ENCODE measurements around the gene U2SURP.
"Not testable (repeated sequence)": the region's sequence is repeated elsewhere in the genome, so short reads cannot be mapped to it uniquely, and the experiment has no call there.

Gene U2SURP

DNA sequence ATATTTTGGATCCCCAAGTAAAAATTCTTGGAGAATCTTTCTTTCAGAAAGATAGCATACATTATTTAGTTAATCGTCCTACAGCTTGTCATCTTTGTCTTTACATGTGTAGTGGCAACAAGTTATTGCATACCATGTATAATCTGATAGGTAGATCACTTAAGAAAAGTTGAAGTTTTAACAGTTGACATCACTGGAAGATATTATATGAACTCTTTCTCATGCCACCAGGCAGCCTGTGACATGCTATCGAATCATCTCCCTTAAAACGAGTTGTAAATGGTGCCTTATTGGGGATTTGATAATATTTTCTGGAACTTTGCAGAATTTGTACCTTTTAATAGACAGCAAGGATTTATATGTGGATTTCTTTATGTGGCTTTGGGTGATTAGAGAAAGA lies 8.7 kb downstream of the U2SURP start:
- TF ChIP-seq, protein P1, sequence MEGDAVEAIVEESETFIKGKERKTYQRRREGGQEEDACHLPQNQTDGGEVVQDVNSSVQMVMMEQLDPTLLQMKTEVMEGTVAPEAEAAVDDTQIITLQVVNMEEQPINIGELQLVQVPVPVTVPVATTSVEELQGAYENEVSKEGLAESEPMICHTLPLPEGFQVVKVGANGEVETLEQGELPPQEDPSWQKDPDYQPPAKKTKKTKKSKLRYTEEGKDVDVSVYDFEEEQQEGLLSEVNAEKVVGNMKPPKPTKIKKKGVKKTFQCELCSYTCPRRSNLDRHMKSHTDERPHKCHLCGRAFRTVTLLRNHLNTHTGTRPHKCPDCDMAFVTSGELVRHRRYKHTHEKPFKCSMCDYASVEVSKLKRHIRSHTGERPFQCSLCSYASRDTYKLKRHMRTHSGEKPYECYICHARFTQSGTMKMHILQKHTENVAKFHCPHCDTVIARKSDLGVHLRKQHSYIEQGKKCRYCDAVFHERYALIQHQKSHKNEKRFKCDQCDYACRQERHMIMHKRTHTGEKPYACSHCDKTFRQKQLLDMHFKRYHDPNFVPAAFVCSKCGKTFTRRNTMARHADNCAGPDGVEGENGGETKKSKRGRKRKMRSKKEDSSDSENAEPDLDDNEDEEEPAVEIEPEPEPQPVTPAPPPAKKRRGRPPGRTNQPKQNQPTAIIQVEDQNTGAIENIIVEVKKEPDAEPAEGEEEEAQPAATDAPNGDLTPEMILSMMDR (IDR thresholded peaks at IDR 0.05; ENCODE audit: borderline replicate concordance, insufficient read depth, low read depth, low read length): no peak
- H3K4me3 ChIP-seq (ENCODE audit: low read depth, low read length): no peak overlapping the region

DNA sequence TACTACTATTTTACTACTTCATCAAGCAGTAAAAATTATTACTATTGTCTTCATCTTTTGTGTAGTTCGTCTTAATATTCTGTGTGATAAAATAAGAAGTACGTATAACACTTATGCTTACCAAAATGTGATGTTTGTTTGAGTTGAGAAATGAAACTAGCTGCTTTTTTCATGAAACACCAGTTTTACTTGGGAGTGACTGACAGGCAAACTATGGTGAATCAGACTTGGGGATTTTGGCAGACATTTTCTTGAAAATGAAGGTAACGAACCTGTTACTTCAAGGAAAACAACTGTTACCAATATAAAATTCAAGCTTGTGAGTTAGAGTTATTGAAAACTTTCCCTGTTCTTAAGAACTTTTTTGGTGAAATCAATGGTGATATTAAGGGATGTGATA lies 10.3 kb downstream of the U2SURP start:
- H3K4me3 ChIP-seq (ENCODE audit: low read depth, low read length): no peak overlapping the region
- TF ChIP-seq, protein P1 (IDR thresholded peaks at IDR 0.05; ENCODE audit: borderline replicate concordance, insufficient read depth, low read depth, low read length): no peak

DNA sequence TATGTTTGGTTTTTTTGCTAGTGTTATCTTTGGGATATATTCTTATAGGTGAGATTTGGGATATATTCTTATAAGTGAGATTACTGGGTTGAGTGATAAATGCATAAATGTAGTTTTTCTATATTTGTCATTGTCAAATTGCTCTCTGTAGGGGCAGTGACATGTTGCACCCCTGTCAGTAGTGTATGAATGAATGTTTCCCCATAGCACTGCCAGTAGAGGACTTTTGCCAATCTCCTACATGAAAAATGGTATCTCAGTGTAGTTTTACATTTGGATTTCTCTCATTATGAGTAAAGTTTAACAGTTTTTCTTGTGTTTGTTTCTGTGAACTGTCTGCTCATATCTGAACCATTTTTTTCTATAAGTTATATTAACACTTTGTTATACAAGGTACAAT lies 13.6 kb downstream of the U2SURP start:
- H3K4me3 ChIP-seq (ENCODE audit: low read depth, low read length): no peak overlapping the region
- TF ChIP-seq, protein P1 (IDR thresholded peaks at IDR 0.05; ENCODE audit: borderline replicate concordance, insufficient read depth, low read depth, low read length): no peak

DNA sequence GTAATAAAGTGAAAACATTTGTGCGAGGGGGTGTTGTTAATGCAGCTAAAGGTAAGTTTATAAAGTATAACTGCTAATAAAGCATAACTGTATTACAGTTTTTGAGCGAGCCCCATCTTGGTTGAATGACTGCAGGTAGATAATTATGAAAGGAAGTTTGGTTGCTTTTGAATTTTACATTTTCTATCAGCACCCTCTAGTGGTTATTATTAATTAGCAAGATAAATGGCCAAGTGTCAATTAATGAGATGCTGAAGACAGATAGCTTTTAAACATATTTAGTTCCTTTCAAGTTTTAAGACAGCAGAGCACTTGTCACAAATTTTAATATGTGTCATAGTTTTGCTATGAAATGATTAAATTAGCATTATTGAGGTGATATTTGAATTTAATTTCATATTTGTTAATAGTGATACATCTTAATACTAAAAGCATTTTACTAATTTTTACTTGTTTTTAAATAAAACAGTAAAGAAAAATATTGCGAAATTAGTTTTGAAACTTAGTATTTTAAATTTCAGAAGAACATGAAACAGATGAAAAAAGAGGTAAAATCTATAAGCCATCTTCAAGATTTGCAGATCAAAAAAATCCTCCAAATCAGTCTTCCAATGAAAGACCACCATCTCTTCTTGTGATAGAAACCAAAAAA lies 15.1 kb downstream of the U2SURP start:
- H3K4me3 ChIP-seq (ENCODE audit: low read depth, low read length): no peak overlapping the region
- TF ChIP-seq, protein P1 (IDR thresholded peaks at IDR 0.05; ENCODE audit: borderline replicate concordance, insufficient read depth, low read depth, low read length): peak; percentile 19; the same call in 1 of the 2 replicates

DNA sequence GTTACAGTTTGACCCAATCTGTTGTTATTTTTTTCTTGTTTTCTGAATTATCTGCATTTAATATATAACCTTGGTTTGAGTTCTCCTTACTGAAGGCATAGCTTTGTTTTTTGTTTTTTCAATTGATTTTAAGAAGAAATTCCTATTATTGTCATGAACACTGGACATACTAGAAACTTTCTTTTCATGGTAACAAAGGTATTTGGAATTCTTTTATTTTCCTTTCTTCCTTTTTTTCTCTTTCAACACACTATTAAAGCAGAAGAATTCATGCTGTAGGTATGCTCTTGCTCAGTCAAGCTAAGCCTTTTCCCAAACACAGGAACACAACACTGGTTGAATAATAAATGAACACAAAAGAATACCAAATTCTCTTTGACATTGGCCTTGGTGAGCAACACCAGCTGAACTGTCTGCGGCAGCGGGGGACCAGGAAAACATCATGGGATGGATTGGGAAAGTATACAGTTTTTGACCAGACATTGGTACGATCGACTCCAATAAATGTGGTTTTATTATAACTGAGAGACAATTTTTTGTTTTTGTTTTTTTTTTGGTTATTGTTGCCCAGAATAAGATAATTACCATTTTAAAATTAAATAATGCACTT lies 23.1 kb downstream of the U2SURP start:
- TF ChIP-seq, protein P1 (IDR thresholded peaks at IDR 0.05; ENCODE audit: borderline replicate concordance, insufficient read depth, low read depth, low read length): no peak
- H3K4me3 ChIP-seq (ENCODE audit: low read depth, low read length): no peak overlapping the region

DNA sequence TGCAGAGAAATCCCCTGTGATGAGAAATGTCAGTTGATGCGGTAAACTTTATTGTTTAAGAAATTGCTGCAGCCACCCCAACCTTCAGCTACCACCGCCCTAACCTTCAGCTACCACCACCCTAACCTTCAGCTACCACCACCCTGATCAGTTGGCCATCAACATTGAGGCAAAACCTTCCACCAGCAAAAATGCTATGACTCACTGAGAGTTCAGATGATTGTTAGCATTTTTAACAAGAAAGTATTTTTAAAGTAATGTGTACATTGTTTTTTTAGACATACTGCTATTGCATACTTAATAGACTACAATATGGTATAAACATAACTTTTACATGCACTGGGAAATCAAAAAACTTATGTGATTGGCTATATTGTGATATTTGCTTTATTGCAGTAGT lies 30.0 kb downstream of the U2SURP start:
- TF ChIP-seq, protein P1 (IDR thresholded peaks at IDR 0.05; ENCODE audit: borderline replicate concordance, insufficient read depth, low read depth, low read length): no peak

DNA sequence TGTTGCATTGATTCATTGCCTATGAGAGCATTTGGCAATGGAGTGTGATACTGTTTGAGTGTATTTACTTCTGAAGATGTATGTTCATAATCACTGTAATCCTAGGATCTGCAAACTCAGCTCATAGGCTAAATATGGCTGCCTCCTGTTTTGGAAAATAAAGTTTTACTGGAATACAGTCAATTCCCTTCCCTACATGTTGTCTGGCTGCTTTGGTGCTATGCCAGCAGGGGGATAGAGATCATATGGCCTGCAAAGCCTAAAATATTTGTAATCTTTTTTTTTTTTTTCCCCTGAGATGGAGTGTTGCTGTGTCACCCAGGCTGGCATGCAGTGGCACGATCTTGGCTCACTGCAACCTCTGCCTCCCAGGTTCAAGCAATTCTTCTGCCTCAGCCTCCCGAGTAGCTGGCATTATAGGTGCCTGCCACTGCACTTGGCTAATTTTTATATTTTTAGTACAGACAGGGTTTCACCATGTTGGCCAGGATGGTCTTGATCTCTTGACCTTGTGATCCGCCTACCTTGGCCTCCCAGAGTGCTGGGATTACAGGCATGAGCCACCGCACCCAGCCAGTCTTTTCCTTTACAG lies 30.5 kb downstream of the U2SURP start:
- H3K4me3 ChIP-seq (ENCODE audit: low read depth, low read length): not testable (repeated sequence)

More for the DNA sequence above, 30.0 kb downstream of the U2SURP start:
- no peak overlapping the region for H3K4me3 ChIP-seq (ENCODE audit: low read depth, low read length)
